GM08714 (cell line): Measurements from ENCODE around the gene KRT75.

Experiments
- H3K4me3 ChIP-seq: fragments of 200-500 bp; sonication (Bioruptor generic); 2 replicates; pipeline ENCODE4 v1.5.1; 2014; ENCODE audit warnings: mild to moderate bottlenecking, low read length, inconsistent platforms
- ZNF274 ChIP-seq: IDR thresholded peaks from 2 replicates; pipeline ENCODE4 v1.6.1; 2012; ENCODE audit warnings: mild to moderate bottlenecking, low read depth, low read length

KRT75 gene

DNA sequence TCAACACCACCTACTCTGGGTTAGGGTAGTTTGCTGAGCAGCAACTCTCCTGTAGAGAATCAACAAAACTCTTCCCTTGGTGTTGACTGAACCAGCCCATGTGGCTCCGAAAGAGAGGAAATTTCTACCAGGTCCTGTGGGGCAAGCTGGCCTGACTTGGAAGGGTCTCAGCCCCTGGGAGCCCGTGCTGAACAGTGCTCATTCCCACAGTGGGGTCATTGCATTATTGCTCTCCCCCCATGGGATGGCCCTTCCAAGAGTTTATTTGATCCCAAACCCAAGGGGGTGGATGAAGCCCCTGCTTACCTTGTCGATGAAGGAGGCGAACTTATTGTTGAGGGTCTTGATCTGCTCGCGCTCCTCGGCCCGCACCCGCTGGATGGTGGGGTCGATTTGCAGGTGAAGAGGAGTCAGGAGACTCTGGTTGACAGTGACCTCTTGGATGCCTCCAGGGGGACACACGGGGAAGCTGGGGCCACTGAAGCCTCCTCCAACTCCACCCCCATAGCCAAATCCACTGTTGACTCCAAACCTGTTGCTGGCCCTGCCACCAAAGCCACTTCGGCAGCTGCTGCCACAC lies 580 bp downstream of the KRT75 start:
- no peak for TF ChIP-seq ZNF274
- no peak overlapping the region for H3K4me3 ChIP-seq

DNA sequence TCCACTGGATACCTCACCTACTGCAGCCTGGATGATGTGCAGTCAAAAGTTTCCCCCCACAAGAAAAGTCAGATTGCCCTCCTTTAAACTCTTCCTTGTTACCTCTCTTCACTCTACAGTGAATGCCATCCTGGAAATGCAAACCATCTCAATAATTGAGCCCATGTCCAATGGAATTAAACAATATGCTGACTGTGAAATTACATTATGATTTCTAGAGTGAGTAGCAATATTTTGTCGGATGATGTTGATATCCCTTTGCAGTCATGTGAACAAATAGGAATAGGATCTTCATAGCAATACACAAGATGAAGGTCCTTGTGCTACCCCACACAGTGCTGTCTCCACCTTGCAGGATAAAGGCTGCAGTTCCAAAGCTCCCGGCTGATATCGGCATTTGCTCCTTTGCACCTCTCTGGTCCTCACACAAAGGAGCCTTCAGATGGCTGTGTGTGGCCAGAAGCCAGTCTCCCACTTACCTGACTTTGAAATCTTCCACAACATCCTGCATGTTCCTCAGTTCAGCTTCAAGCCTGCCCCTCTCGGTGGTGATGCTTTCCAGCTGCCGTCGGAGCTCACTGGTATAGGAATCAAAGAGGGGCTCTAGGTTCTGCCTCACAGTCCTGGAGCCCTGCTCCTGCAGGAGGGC lies 1.5 kb downstream of the KRT75 start:
- H3K4me3 ChIP-seq: no peak overlapping the region
- TF ChIP-seq ZNF274: no peak

DNA sequence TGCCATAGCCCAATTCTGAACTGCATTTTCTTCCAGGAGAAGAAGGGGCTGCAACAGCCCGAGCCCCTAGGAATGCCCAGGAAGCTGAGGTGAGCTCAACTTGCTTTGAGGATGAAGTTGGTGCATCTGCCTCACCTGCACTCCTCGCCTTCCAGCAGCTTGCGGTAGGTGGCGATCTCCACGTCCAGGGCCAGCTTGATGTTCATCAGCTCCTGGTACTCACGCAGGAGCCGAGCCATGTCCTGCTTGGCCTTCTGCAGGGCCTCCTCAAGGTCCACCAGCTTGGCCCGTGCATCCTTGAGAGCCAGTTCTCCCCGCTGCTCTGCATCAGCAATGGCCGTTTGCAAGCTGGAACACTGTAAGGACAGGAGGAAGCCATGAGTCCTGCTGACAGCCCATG lies 6.0 kb downstream of the KRT75 start:
- TF ChIP-seq ZNF274: no peak
- H3K4me3 ChIP-seq: no peak overlapping the region

DNA sequence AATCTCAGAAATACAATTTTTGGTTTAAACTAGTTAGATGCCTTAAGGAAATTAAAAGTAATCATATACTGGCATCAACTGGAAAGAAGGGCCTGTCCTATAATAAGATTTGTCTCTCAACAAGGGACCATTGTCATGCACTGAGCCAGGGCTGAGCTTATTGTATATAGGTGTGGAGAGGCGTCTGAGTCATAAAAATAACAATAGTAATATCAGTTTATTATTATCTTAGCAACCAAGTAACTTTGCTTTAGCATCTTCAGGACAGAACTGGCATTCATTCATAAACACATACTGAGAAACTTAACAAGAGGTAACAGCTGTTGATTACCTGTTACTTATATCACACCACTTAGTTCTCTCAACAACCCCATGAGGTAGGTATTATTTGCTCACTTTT lies 7.1 kb downstream of the KRT75 start:
- TF ChIP-seq ZNF274: no peak
- no peak overlapping the region for H3K4me3 ChIP-seq

DNA sequence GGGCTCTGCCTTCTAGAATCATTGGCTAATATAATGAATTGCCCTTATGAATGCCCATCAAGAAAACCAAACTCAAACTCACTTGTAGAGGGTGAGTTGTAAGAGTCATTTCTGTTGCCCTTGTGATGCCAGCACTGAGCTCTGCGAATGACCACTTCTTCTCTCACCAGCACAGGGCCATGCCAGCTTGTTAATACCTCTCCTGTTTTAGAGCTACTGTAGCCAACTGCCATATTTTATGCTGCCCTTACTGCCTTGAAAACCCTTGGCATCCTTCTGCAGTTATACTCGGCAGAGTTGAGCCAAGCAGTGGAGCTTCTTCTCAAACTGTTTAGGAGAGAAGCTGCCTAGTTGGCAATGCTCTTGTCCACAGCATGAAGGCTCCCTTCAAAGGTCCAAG lies 8.1 kb downstream of the KRT75 start:
- TF ChIP-seq ZNF274: no peak
- H3K4me3 ChIP-seq: no peak overlapping the region

DNA sequence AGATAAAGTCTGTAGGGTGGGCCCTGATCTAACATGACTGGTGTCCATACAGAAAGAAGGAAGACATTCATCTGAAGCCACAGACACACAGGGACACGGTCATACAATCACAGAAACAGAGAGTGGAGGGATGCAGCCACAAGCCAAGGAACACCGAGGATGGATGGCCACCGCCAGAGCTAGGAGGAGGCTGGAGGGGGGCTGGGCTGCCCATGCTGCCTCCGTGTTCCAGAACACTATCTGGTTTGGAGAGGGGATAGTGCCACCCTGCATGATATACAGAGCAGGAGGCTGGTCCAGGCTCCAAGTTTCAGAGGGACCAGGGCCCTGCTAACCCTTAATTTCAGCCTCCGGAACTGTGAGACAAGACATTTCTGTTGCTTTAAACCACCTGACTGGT lies 8.7 kb downstream of the KRT75 start:
- no peak overlapping the region for H3K4me3 ChIP-seq
- no peak for TF ChIP-seq ZNF274

DNA sequence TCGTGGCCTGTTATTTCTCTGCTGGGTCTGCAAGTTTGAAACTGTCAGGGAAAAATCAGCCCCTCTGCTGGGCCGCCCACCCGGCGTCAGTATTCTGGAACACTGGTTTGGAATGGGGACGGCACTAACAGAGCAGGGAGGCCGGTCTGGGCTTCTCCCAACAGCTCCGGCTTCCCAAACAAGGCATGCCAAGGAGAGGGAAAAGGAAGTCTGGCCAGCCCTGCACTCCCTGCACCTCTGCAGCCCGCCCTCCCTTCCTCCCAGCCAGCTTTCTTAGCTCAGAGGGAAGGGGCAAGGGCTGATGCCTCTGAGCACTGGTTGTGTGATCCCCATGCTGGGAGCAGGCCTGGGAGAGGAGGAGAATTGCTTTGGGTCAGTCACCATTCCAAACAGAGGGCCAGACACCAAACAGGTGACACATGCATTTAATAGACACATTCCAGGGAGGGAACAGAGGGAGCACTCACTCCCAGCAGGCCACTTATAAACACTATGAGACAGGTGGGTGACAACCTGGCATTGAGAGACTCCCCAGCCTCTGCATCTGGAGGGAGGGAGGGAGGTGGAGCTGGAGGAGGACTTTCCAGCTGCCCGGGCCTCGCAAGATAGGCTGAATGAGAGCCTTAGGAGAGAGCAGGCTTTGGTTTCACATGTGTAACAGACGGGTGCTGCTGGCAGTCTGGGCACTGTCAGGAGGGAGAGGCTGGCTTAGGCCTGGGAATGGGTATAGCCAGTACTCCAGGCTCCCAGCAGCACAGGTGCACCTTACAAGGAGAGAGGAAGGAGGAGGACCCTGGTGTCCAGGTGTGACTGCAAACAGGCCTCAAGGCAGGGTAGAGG lies 10.3 kb downstream of the KRT75 start:
- TF ChIP-seq ZNF274: no peak
- no peak overlapping the region for H3K4me3 ChIP-seq

DNA sequence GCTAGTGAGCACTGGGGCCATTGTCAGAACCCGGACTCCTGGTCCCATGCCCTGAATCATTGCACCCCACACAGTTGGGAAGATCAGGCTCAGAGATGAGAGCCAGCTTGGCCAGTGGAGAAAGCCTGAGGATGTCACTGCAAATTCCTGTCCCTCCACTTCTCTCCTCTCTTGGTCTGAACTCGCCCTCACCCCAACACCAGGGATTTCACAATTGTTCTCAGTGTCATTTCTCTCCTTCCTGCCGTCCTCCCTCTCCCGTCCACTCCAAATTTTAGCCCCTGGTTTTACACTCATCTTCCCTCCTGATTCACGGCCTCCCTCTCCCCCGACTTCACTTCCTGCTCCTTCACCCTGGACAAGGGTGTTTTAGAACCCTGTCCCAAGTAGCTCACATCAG lies 11.1 kb downstream of the KRT75 start:
- no peak overlapping the region for H3K4me3 ChIP-seq
- no peak for TF ChIP-seq ZNF274

DNA sequence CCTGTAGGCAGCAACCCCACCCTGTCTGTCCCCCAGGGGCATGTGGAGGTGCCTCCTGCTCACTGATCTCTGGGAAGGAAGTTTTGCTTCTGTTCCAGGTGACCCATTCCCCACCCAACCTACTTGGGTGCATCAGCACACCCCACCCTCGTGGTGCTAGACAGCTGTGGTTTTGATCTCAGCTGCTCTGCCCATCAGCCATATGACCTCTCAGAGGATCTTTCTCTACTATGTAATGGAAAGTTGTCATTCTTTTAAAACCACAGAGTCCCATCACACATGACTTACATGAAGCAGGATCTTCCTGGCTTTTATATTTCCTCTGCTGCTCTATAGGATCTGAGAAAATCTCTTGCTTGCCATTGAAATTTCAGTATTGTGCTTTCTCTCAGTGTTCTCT lies 14.5 kb downstream of the KRT75 start:
- no peak for TF ChIP-seq ZNF274
- no peak overlapping the region for H3K4me3 ChIP-seq

DNA sequence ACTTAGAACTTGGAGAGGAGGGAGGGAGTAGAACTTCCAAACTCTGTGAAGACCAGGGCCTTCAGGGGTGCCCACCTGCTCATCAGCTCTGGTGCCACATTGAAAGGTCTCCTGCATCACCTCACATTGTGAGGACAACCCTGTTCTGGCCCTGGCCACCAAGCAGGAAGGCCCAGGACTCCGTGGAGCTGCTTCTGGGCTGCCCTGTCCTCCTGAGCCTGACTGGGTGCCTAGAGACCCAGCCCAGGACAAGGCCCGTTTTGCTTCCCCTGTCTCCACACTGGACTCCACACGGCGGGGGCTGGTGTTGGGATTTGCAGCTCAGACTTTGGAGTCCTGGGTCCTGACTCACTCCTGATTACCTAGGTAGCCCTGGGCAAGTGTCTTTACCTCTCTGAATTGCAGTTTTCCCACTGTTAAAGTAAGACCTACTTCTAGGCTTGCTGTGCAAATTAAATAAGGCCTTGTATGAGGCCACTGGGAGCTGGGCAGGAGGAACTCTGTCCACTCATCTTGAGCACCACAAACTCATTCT lies 15.5 kb downstream of the KRT75 start:
- no peak for TF ChIP-seq ZNF274

DNA sequence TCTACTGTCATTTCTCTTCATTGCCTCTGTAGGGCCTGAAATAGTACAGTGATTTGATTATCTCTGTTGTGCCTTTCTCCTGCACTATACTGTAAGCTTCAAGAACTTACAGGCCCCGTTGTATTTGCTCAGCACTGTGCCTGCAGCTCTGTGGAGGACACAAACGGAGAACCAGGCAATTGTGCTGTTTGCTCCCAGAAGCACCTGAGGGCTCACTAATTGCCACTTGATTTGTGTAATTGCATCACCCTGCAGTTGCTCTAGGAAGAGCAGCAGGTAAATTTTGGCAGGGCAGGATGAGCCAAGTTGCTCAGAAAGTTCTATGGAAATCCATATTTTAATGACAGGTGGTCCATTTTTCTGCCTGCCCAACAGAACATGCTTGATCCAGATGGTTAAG lies 16.4 kb downstream of the KRT75 start:
- no peak overlapping the region for H3K4me3 ChIP-seq
- no peak for TF ChIP-seq ZNF274

More for the DNA sequence above, 15.5 kb downstream of the KRT75 start:
- no peak overlapping the region for H3K4me3 ChIP-seq

DNA sequence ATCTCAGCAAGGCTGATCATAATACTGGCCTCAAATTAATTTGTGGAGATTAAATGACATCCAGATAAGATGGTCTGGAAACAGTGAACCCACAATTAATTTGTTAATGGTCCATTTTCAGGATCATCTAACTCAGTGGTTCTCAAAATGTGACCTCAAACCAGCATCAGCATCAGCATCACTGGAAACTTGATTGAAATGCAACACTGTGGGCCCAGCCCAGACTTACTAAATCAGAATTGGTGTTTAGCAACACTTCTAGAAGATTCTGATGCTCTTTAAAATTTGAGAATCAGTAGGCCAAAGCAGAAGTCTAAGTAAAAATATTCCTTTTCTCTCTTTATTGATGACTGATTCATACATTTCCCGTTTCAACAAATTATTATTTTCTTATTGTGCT lies 17.4 kb downstream of the KRT75 start:
- no peak for TF ChIP-seq ZNF274
- H3K4me3 ChIP-seq: no peak overlapping the region

DNA sequence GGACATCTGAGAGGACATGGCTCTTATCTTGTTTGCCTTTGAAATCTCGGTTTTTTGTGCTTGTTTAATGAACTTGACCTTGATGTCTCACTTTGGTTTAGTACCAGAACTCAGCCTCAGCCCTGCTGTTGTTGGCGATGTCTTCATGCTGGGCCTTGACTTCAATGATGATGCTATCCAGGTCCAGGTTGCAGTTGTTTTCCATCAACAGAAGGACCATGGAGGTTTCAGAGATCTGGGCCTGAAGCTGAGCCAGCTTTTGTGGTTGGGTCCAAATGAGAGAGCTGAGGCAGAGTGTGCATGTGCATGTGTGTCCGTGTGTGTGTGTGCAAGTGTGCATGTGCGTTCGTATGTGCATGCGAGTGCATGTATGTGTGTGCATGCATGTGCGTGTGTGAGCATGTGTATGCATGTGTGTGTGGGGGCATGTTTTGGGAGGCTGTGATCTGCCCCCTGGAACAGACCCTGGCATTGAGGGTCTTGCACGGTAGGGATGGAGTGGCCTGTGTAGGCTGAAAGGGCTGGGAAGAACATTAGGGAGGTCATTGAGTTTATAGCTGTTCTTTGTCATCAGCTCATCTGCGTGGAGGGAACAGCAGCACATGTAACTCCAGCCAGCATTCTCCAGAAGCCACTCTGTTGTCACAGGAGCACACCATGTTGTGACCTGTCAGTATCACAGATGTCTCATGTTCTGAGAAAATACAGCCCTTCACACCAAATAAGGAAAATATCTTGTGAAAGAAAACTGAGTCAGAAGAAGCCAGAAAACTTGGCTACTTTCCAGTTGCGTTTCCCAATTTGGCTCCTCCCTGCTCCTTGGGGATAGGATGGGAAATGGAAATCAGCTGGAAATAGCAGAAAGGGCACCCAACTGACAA lies 18.1 kb downstream of the KRT75 start:
- H3K4me3 ChIP-seq: no peak overlapping the region
- TF ChIP-seq ZNF274: no peak

DNA sequence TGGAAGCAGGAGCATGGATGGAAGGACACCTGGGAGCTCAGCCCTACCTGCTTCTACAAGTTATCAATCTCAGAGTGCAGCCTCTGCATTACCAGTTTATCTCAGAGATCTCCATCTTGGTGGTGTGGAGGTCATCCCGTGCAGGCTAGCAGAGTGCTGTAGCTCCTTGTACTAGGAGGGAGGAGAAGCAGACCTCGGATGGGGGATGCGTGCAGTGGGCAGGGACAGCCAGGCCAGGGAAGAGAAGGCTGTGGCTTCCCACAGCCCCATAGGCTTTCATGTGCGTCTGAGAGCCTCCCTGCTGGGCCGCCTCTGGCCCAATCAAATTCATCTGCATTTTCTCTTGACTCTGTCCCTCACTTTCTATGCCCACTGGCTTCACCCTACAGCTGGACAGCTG lies 19.2 kb downstream of the KRT75 start:
- TF ChIP-seq ZNF274: no peak

More for the DNA sequence above, 19.2 kb downstream of the KRT75 start:
- H3K4me3 ChIP-seq: no peak overlapping the region
